Kidney (tissue), 14 donors: ENCODE measurements around the gene INPP5E. TPM values are rescaled to one million over a fixed set of nuclear protein-coding genes. Genes with fewer than 3 reads are reported as not detected.
A peak's percentile ranks its signal among the peaks of the same experiment; 100 is the strongest.

Experiments
- DNase-seq, 5 donors: peaks; one replicate each; pipeline ENCODE4 v3.0.0-alpha.2; 2013 to 2020
- FAIRE-seq: peaks from 2 replicates; lab custom pipeline; 2012; peaks lifted over from hg19 to GRCh38; lab: Jason Lieb, UNC
- H3K27ac ChIP-seq, 2 donors: one replicate each; pipeline ENCODE4 v1.7.0; 2013; ENCODE audit warnings: low read depth in 2 of 2, low read length in 2 of 2, inconsistent platforms in 1 of 2
- H3K27me3 ChIP-seq: one replicate; pipeline ENCODE4 v1.7.1; 2013; ENCODE audit warnings: low read length, inconsistent platforms; ENCODE audit not compliant: control insufficient read depth, insufficient read depth
- H3K36me3 ChIP-seq, 3 donors: one replicate each; pipeline versions ENCODE4 v1.7.0 to v1.7.1; 2013; ENCODE audit warnings: low read length in 3 of 3, control low read depth in 1 of 3, inconsistent platforms in 1 of 3; ENCODE audit not compliant: insufficient read depth in 3 of 3, control insufficient read depth in 2 of 3
- H3K4me1 ChIP-seq, 3 donors: one replicate each; pipeline versions ENCODE4 v1.7.0 to v1.7.1; 2013; ENCODE audit warnings: low read length in 3 of 3, inconsistent platforms in 1 of 3, low read depth in 1 of 3; ENCODE audit not compliant: control insufficient read depth in 2 of 3, insufficient read depth in 2 of 3
- H3K4me3 ChIP-seq, 3 donors: one replicate each; pipeline versions ENCODE4 v1.7.0 to v1.8.1; 2013; ENCODE audit warnings: low read length in 3 of 3, control low read depth in 1 of 3, inconsistent platforms in 1 of 3
- H3K9ac ChIP-seq, 3 donors: one replicate each; pipeline versions ENCODE4 v1.7.0 to v1.7.1; 2013; ENCODE audit warnings: low read length in 3 of 3, control low read depth in 1 of 3, inconsistent platforms in 1 of 3
- H3K9me3 ChIP-seq, 3 donors: one replicate each; pipeline versions ENCODE4 v1.7.0 to v1.7.1; 2013; ENCODE audit warnings: low read length in 3 of 3, control low read depth in 1 of 3, inconsistent platforms in 1 of 3; ENCODE audit not compliant: control insufficient read depth in 2 of 3, insufficient read depth in 1 of 3
- CTCF ChIP-seq: IDR thresholded peaks from 3 replicates; pipeline ENCODE4 v1.5.1; 2012; ENCODE audit warnings: mild to moderate bottlenecking, moderate library complexity, borderline replicate concordance; ENCODE audit not compliant: insufficient read depth; ENCODE audit errors: extremely low read depth
- intact Hi-C: fragments of 100-400 bp; cut with DNase I; formaldehyde crosslinking; loops from one replicate; pipeline ENCODE4 v1.11.1; 2022
- polyA plus RNA-seq: library from polyadenylated mRNA; stranded (reverse); fragments of 350-450 nt; fragmentation: Illumina TruSeq; extraction: RNeasy Lipid Tissue Mini Kit (QIAGEN cat#74804); gene quantifications from one replicate; pipeline ENCODE4 v1.2.3, GENCODE V29; 2014; ENCODE audit warnings: low read depth, low replicate concordance; ENCODE audit not compliant: insufficient read depth
- total RNA-seq: library from RNA; stranded (reverse); fragmentation: NEBNext Ultra II Directional; extraction: Animal tissue kit (Norgen Biotek cat#: 25700); gene quantifications from one replicate; pipeline ENCODE4 v1.2.1, GENCODE V29; 2021
- donor health status: control.
- donor health status: control.
- donor health status: control.
- donor health status: control.
- donor health status: control.
- donor health status: DM: yes; HTN: yes; CAD: no.
- donor health status: Normal renal cell carcinoma (clear cell type).

Gene INPP5E
- total and polyA plus RNA-seq, 2 donors from 2014 or later, result 6.9 to 14.0 TPM

- H3K9ac ChIP-seq, result no peak overlapping the region
- no peaks in the 10 kb centered on the region for H3K27me3 ChIP-seq
- FAIRE-seq (no peak), DNase-seq (peak in 1 of 5 donors; percentile 66)
- no peak overlapping the region for H3K27ac ChIP-seq
- peaks cover 0 to 11% (median 0%) of the 10 kb centered on the region in 3 donors for H3K4me1 ChIP-seq
- intact Hi-C loops, result no loop called here
- peaks cover 0 to 4% (median 0%) of the 10 kb centered on the region in 3 donors for H3K36me3 ChIP-seq
- H3K9me3 ChIP-seq, result no peaks in the 10 kb centered on the region
- H3K4me3 ChIP-seq, result no peak overlapping the region
- no peak for TF ChIP-seq CTCF
Observed at GRCh38 chr9:136434580-136435169, 5.0 kb downstream of the INPP5E start.

DNA sequence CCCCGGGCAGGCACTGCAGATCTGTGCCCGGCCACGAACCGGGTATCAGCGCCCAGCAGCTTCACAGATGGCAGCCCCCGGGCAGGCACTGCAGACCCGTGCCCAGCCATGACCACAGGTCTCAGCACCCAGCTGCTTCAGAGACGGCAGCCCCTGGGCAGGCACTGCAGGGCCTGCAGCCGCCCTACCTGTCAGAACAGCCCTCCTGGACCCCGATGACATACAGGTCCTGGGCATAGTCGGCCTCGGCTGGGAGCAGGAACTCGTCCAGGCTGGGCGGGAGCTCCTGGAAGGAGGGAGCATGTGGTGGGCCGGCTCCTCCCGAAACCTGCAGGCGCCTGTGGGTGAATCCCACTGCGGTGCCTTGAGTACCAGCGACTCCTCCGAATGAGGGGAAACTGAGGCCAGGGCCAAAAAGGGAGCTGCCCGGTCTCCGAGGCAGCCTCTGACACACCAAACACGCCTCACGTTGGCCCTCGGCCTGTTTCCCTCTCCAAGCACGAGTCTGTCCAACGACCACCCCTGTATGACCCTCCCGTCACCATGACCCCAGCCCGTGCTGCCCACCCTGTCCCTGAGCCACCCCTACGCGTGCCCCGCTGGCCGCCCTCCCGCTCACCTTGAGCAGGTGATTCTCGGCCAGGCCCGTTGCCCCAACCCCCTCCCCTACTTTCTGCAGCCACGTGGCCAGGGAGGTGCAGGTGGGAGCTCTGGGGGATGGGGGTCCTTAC is 5.6 kb downstream of the INPP5E start:
- no peaks in the 10 kb centered on the region for H3K27me3 ChIP-seq
- peaks cover 0 to 4% (median 0%) of the 10 kb centered on the region in 3 donors for H3K36me3 ChIP-seq
- peaks cover 0 to 11% (median 0%) of the 10 kb centered on the region in 3 donors for H3K4me1 ChIP-seq
- no peak for FAIRE-seq
- no peak overlapping the region for H3K27ac ChIP-seq
- intact Hi-C loops, result no loop called here
- no peak overlapping the region for H3K4me3 ChIP-seq
- peak in 1 of 5 donors; percentile 73 for DNase-seq
- TF ChIP-seq CTCF, result no peak
- H3K9ac ChIP-seq, result no peak overlapping the region
- no peaks in the 10 kb centered on the region for H3K9me3 ChIP-seq

- Histone ChIP-seq H3K9ac (no peak overlapping the region), H3K27ac (no peak overlapping the region), H3K4me1 (peaks cover 0 to 11% (median 0%) of the 10 kb centered on the region in 3 donors), H3K36me3 (peaks cover 0 to 7% (median 0%) of the 10 kb centered on the region in 3 donors), H3K27me3 (no peaks in the 10 kb centered on the region), H3K9me3 (no peaks in the 10 kb centered on the region), H3K4me3 (no peak overlapping the region)
- peak in 1 of 5 donors; percentile 66 for DNase-seq
- no peak for FAIRE-seq
- no peak for TF ChIP-seq CTCF
- intact Hi-C loops, result no loop called here
Observed at GRCh38 chr9:136433043-136433715, 6.5 kb downstream of the INPP5E start.
